ENCODE results near the gene ZNF488. TPM values are rescaled to one million over a fixed set of nuclear protein-coding genes. Genes with fewer than 3 reads are reported as not detected.

ZNF488 gene
- polyA plus RNA-seq, 1 of the 3 experiments (the other 2 are of a cell fraction) = 0.59 TPM

GRCh38 chr10:47348138-47348651 lies 35.9 kb downstream of the ZNF488 start, which contains the start of gene RBP3 (continued):
- TF ChIP-seq, protein P1, sequence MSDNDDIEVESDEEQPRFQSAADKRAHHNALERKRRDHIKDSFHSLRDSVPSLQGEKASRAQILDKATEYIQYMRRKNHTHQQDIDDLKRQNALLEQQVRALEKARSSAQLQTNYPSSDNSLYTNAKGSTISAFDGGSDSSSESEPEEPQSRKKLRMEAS (IDR thresholded peaks at IDR 0.05; ENCODE audit: low read depth) = no peak
- no peak for TF ChIP-seq TCF12 (IDR thresholded peaks at IDR 0.05)
- TF ChIP-seq, protein P2, sequence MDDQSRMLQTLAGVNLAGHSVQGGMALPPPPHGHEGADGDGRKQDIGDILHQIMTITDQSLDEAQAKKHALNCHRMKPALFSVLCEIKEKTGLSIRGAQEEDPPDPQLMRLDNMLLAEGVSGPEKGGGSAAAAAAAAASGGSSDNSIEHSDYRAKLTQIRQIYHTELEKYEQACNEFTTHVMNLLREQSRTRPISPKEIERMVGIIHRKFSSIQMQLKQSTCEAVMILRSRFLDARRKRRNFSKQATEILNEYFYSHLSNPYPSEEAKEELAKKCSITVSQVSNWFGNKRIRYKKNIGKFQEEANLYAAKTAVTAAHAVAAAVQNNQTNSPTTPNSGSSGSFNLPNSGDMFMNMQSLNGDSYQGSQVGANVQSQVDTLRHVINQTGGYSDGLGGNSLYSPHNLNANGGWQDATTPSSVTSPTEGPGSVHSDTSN (IDR thresholded peaks at IDR 0.05) = no peak

DNA sequence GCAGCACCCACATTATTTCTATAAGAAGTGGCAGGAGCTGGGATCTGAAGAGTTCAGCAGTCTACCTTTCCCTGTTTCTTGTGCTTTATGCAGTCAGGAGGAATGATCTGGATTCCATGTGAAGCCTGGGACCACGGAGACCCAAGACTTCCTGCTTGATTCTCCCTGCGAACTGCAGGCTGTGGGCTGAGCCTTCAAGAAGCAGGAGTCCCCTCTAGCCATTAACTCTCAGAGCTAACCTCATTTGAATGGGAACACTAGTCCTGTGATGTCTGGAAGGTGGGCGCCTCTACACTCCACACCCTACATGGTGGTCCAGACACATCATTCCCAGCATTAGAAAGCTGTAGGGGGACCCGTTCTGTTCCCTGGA lies 36.8 kb downstream of the ZNF488 start:
- H3K4me1 ChIP-seq (ENCODE audit: control insufficient read depth in 1 of 2, insufficient read depth in 2 of 2, low read depth in 1 of 2, low read length in 1 of 2) = peaks cover 0 to 33% of the 10 kb centered on the region in 2 experiments; a peak in 2 of 4 replicates
- no peaks in the 10 kb centered on the region for H3K9me3 ChIP-seq
- ChIA-PET POLR2A (no interaction called here), CTCF (interaction anchor here (0.6 to 5.2 kb wide), 5 partner anchors 14 to 323 kb away, joined by 3 to 23 read pairs (median 7); no protein-coding TSS in a partner anchor)
- H3K79me2 ChIP-seq (ENCODE audit: insufficient read depth) = no peaks in the 10 kb centered on the region
- H3K9me2 ChIP-seq = no peaks in the 10 kb centered on the region
- no peaks in the 10 kb centered on the region for H4K20me1 ChIP-seq (ENCODE audit: insufficient read depth)
- no peak overlapping the region for H3K4me3 ChIP-seq (ENCODE audit: low read depth in 2 of 2, low read length in 1 of 2)
- no peak overlapping the region for H3K4me2 ChIP-seq
- H3F3A ChIP-seq (replicated peaks; ENCODE audit: insufficient read depth) = no peaks in the 10 kb centered on the region
- no peak for TF ChIP-seq NFIC (IDR thresholded peaks at IDR 0.05; ENCODE audit: borderline replicate concordance)
- no peak for TF ChIP-seq RFX5 (IDR thresholded peaks at IDR 0.05; ENCODE audit: low read length)
- TF ChIP-seq, protein P3, sequence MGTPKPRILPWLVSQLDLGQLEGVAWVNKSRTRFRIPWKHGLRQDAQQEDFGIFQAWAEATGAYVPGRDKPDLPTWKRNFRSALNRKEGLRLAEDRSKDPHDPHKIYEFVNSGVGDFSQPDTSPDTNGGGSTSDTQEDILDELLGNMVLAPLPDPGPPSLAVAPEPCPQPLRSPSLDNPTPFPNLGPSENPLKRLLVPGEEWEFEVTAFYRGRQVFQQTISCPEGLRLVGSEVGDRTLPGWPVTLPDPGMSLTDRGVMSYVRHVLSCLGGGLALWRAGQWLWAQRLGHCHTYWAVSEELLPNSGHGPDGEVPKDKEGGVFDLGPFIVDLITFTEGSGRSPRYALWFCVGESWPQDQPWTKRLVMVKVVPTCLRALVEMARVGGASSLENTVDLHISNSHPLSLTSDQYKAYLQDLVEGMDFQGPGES (IDR thresholded peaks at IDR 0.05; ENCODE audit: low read depth, low read length) = no peak
- no peak for TF ChIP-seq EP300 (IDR thresholded peaks at IDR 0.05; ENCODE audit: borderline replicate concordance in 1 of 2, low read depth in 1 of 2, low read length in 1 of 2)
- TF ChIP-seq, protein P1 (IDR thresholded peaks at IDR 0.05; ENCODE audit: low read depth) = no peak
- TF ChIP-seq GABPA (IDR thresholded peaks at IDR 0.05; ENCODE audit: low read depth) = no peak
- TF ChIP-seq, protein P2 (IDR thresholded peaks at IDR 0.05) = no peak
- TF ChIP-seq TEAD4 (IDR thresholded peaks at IDR 0.05; ENCODE audit: borderline replicate concordance, insufficient read depth) = no peak
- TF ChIP-seq ELF1 (IDR thresholded peaks at IDR 0.05) = no peak
- TF ChIP-seq, protein P4, sequence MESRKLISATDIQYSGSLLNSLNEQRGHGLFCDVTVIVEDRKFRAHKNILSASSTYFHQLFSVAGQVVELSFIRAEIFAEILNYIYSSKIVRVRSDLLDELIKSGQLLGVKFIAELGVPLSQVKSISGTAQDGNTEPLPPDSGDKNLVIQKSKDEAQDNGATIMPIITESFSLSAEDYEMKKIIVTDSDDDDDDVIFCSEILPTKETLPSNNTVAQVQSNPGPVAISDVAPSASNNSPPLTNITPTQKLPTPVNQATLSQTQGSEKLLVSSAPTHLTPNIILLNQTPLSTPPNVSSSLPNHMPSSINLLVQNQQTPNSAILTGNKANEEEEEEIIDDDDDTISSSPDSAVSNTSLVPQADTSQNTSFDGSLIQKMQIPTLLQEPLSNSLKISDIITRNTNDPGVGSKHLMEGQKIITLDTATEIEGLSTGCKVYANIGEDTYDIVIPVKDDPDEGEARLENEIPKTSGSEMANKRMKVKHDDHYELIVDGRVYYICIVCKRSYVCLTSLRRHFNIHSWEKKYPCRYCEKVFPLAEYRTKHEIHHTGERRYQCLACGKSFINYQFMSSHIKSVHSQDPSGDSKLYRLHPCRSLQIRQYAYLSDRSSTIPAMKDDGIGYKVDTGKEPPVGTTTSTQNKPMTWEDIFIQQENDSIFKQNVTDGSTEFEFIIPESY (IDR thresholded peaks at IDR 0.05; ENCODE audit: borderline replicate concordance, low read depth) = no peak
- TF ChIP-seq RXRA (IDR thresholded peaks at IDR 0.05; ENCODE audit: borderline replicate concordance, low read depth) = no peak
- TF ChIP-seq FOXM1 (IDR thresholded peaks at IDR 0.05; ENCODE audit: low read depth) = no peak
- no peak for TF ChIP-seq MXI1 (IDR thresholded peaks at IDR 0.05; ENCODE audit: low read depth, low read length)
- no peak for TF ChIP-seq RAD21 (IDR thresholded peaks at IDR 0.05; ENCODE audit: low read length)
- TF ChIP-seq MEF2A (IDR thresholded peaks at IDR 0.05; ENCODE audit: borderline replicate concordance, low read depth) = no peak
- TF ChIP-seq USF1 (IDR thresholded peaks at IDR 0.05; ENCODE audit: borderline replicate concordance, low read depth) = no peak
- TF ChIP-seq GATA2 (CRISPR knock-in tag; IDR thresholded peaks at IDR 0.05) = no peak
- TF ChIP-seq CHD2 (IDR thresholded peaks at IDR 0.05; ENCODE audit: low read length, partially characterized antibody) = no peak
- no peak for TF ChIP-seq POLR2AphosphoS5 (IDR thresholded peaks at IDR 0.05; ENCODE audit: low read depth, low read length)
- WGBS (ENCODE audit: low lambda C conversion rate) = 46% methylated on average over 4 of the region's 4 CpGs
- no peak overlapping the region for H2AFZ ChIP-seq (ENCODE audit: low read depth)
- peak; percentile 44 for DNase-seq
- no peak overlapping the region for H3K9ac ChIP-seq
- peak overlapping the region in 1 of 2 experiments; percentile 85; a peak in 2 of 4 replicates for H3K27ac ChIP-seq (ENCODE audit: low read depth in 2 of 2, low read length in 1 of 2)
- no peaks in the 10 kb centered on the region for H3K36me3 ChIP-seq (replicated peaks in 1 of 2; ENCODE audit: control insufficient read depth in 1 of 2, insufficient read depth in 2 of 2, low read length in 1 of 2)
- H3K27me3 ChIP-seq (ENCODE audit: insufficient read depth) = peaks cover 29% of the 10 kb centered on the region
